ENCODE measurements around the gene MORC2.

Gene MORC2

GRCh38 chr22:30875481-30876215 lies 92.9 kb downstream of the MORC2 start:
- DNase-seq (ENCODE audit: low read depth in 1 of 2, low spot score in 1 of 2): no peak

All from activated T-helper 1 cell treated with anti-CD3 and anti-CD28 coated beads, Interleukin-2, amount 50 U/mL, for 16 hours (primary cell).